IMR-90 (cell line): ENCODE measurements around the gene MEF2A.

ENCODE experiments used
- CTCF ChIP-seq: conservative IDR thresholded peaks from 2 replicates; pipeline ENCODE4 v1.5.1; 2012; ENCODE audit warnings: mild to moderate bottlenecking, low read depth, low read length, improper control_type of control experiment
- MAZ ChIP-seq: IDR thresholded peaks from 2 replicates; pipeline ENCODE4 v1.6.1; 2012; ENCODE audit warnings: low read depth, mild to moderate bottlenecking, low read length, improper control_type of control experiment, moderate library complexity, borderline replicate concordance
- POLR2A ChIP-seq: IDR thresholded peaks from 2 replicates; pipeline ENCODE4 v1.6.1; 2012; ENCODE audit warnings: mild to moderate bottlenecking, low read depth, low read length
- RAD21 ChIP-seq: IDR thresholded peaks from 2 replicates; pipeline ENCODE4 v1.6.1; 2012; ENCODE audit warnings: low read length, improper control_type of control experiment
- SMC3 ChIP-seq: fragments of 150-350 bp; IDR thresholded peaks from 2 replicates; pipeline ENCODE4 v1.6.1; 2016; ENCODE audit warnings: low read depth, mild to moderate bottlenecking, antibody characterized with exemption, low read length, moderate library complexity

- TF ChIP-seq POLR2A (no peak), CTCF (no peak), RAD21 (no peak), MAZ (no peak), SMC3 (no peak)
Measured at GRCh38 chr15:99598296-99598695, 32.5 kb downstream of the MEF2A start.
